Aorta (tissue), 5 donors: ENCODE measurements around the gene RASGRP1. TPM values are rescaled to one million over a fixed set of nuclear protein-coding genes. Genes with fewer than 3 reads are reported as not detected.

Experiments used
- ATAC-seq: fragments of 200-7000 bp; cut with Tn5 transposase; one replicate; pipeline ENCODE4 v1.9.1; 2022; ENCODE audit warnings: moderate library complexity; ENCODE audit not compliant: low FRiP score
- DNase-seq, 2 donors: peaks; one replicate each; pipeline ENCODE4 v3.0.0-alpha.2; 2020
- H3K27ac ChIP-seq, 2 donors: one replicate each; pipeline ENCODE4 v1.5.1; 2013; ENCODE audit warnings: low read length in 2 of 2, mild to moderate bottlenecking in 2 of 2, moderate library complexity in 2 of 2, control low read depth in 1 of 2, inconsistent platforms in 1 of 2, low read depth in 1 of 2
- H3K27me3 ChIP-seq, 2 donors: one replicate each; pipeline ENCODE4 v1.6.1; 2013; ENCODE audit warnings: control low read depth in 1 of 2, low read length in 1 of 2, mild to moderate bottlenecking in 1 of 2, moderate library complexity in 1 of 2; ENCODE audit not compliant: insufficient read depth in 2 of 2, control insufficient read depth in 1 of 2
- H3K36me3 ChIP-seq, 2 donors: one replicate each; pipeline ENCODE4 v1.6.1; 2013; ENCODE audit warnings: control low read depth in 1 of 2, low read length in 1 of 2, mild to moderate bottlenecking in 1 of 2; ENCODE audit not compliant: insufficient read depth in 2 of 2, control insufficient read depth in 1 of 2
- H3K4me1 ChIP-seq, 2 donors: one replicate each; pipeline ENCODE4 v1.6.1; 2013; ENCODE audit warnings: low read length in 2 of 2, control low read depth in 1 of 2, mild to moderate bottlenecking in 1 of 2, moderate library complexity in 1 of 2; ENCODE audit not compliant: insufficient read depth in 2 of 2, control insufficient read depth in 1 of 2
- H3K4me3 ChIP-seq, 2 donors: one replicate each; pipeline ENCODE4 v1.5.1; 2013; ENCODE audit warnings: low read length in 2 of 2, control low read depth in 1 of 2, mild to moderate bottlenecking in 1 of 2
- H3K9me3 ChIP-seq: one replicate; pipeline ENCODE4 v1.6.1; 2013; ENCODE audit warnings: mild to moderate bottlenecking, low read length; ENCODE audit not compliant: control insufficient read depth
- WGBS, 2 donors: extraction: QIAGEN DNeasy Blood & Tissue Kit; methylation state at CpG; one replicate each; pipeline ENCODE4 v1.1.7; 2013; 5-methylcytosine and 5-hydroxymethylcytosine counted together
- intact Hi-C, 2 donors: fragments of 100-400 bp; cut with DNase I; formaldehyde crosslinking; loops; one replicate each; pipeline versions ENCODE4 v1.14.2 to v1.15.0; 2022
- long read RNA-seq, 2 donors: library from polyadenylated mRNA; unstranded; transcript quantifications; one replicate each; pipeline ENCODE4 v2.0.0, GENCODE V29; 2020 to 2021
- polyA plus RNA-seq, 2 donors: library from polyadenylated mRNA; stranded (reverse); fragments of 200-250 nt; gene quantifications; one replicate each; pipeline ENCODE4 v1.2.3, GENCODE V29; 2013
- total RNA-seq, 2 donors: library from RNA; stranded (reverse); fragmentation: NEBNext Ultra II Directional; extraction: Animal tissue kit (Norgen Biotek cat#: 25700); gene quantifications; one replicate each; pipeline ENCODE4 v1.2.1, GENCODE V29; 2021
- donor health status: healthy with polysubstance abuse.
- donor health status: Bipolar disorder and iron deficiency.
- donor health status: DM: no; HTN: no; CAD: no.
- donor health status: DM: no; HTN: no; CAD: no.
- donor health status: DM: yes; HTN: yes; CAD: no.

RASGRP1 gene
- total RNA-seq = 1 to 10 TPM; 1.5 to 3.1 TPM
- under 1 TPM in 1 of 2 donors, not detected in 1; 0.50 TPM for polyA plus RNA-seq
- long read RNA-seq, donor 1, partial matches to known transcripts = 0 of 4 reads
- long read RNA-seq, donor 1, other reads (novel, unspliced or antisense) = 4 of 4 reads
- long read RNA-seq, donor 2, partial matches to known transcripts = 0 of 6 reads
- long read RNA-seq, donor 2, other reads (novel, unspliced or antisense) = 6 of 6 reads

- no peaks in the 10 kb centered on the region for H3K4me1 ChIP-seq
- no peaks in the 10 kb centered on the region for H3K27me3 ChIP-seq
- ATAC-seq (peak; percentile 88), DNase-seq (peak; percentile 72 to 91)
- 6 to 8% methylated on average over 56 to 85 of the region's 85 CpGs for WGBS, 2 donors
- no peak within 1 kb of the TSS for H3K27ac ChIP-seq
- intact Hi-C loops = loop anchor here in 1 of 2 donors (5.0 kb wide), 2 partner anchors 87 to 123 kb away; no protein-coding TSS in a partner anchor
- H3K36me3 ChIP-seq = no peaks in the 10 kb centered on the region
- H3K9me3 ChIP-seq = no peaks in the 10 kb centered on the region
- H3K4me3 ChIP-seq = peak within 1 kb of the TSS; percentile 60 to 68
Observed at GRCh38 chr15:38564557-38565286, at the start of gene RASGRP1. Gene RASGRP1, minus strand, starts transcription at chr15:38564814. Its CDS starts 186 bp downstream, at chr15:38564628.

GRCh38 chr15:38613085-38613484 is 48.5 kb upstream of the RASGRP1 start:
- Histone ChIP-seq H3K27ac (no peak overlapping the region), H3K4me3 (no peak overlapping the region), H3K9me3 (no peaks in the 10 kb centered on the region), H3K4me1 (no peaks in the 10 kb centered on the region), H3K36me3 (no peaks in the 10 kb centered on the region), H3K27me3 (no peaks in the 10 kb centered on the region)
- DNase-seq (no peak), ATAC-seq (no peak)
- 89 to 92% methylated on average over 3 of the region's 3 CpGs for WGBS, 2 donors
- intact Hi-C loops = no loop called here

GRCh38 chr15:38612159-38612863 is 47.7 kb upstream of the RASGRP1 start:
- DNase-seq (no peak), ATAC-seq (no peak)
- intact Hi-C loops = no loop called here
- H3K27ac ChIP-seq = no peak overlapping the region
- WGBS, 2 donors = 92 to 94% methylated on average over 6 of the region's 6 CpGs
- no peaks in the 10 kb centered on the region for H3K27me3 ChIP-seq
- H3K4me1 ChIP-seq = no peaks in the 10 kb centered on the region
- no peaks in the 10 kb centered on the region for H3K9me3 ChIP-seq
- H3K4me3 ChIP-seq = no peak overlapping the region
- H3K36me3 ChIP-seq = no peaks in the 10 kb centered on the region

GRCh38 chr15:38611228-38611627 is 46.6 kb upstream of the RASGRP1 start:
- WGBS, 2 donors = 82 to 84% methylated on average over 4 of the region's 4 CpGs
- H3K4me1 ChIP-seq = no peaks in the 10 kb centered on the region
- DNase-seq (no peak), ATAC-seq (no peak)
- H3K27ac ChIP-seq = no peak overlapping the region
- intact Hi-C loops = no loop called here
- no peaks in the 10 kb centered on the region for H3K9me3 ChIP-seq
- H3K27me3 ChIP-seq = no peaks in the 10 kb centered on the region
- no peak overlapping the region for H3K4me3 ChIP-seq
- H3K36me3 ChIP-seq = no peaks in the 10 kb centered on the region

GRCh38 chr15:38610748-38611147 is 46.1 kb upstream of the RASGRP1 start:
- ATAC-seq (no peak), DNase-seq (no peak)
- no peaks in the 10 kb centered on the region for H3K9me3 ChIP-seq
- no peak overlapping the region for H3K4me3 ChIP-seq
- H3K36me3 ChIP-seq = no peaks in the 10 kb centered on the region
- intact Hi-C loops = no loop called here
- H3K27me3 ChIP-seq = no peaks in the 10 kb centered on the region
- H3K4me1 ChIP-seq = no peaks in the 10 kb centered on the region
- H3K27ac ChIP-seq = no peak overlapping the region
- WGBS, 2 donors = 71 to 77% methylated on average over 7 of the region's 7 CpGs

- Histone ChIP-seq H3K4me1 (no peaks in the 10 kb centered on the region), H3K4me3 (no peak overlapping the region), H3K27me3 (no peaks in the 10 kb centered on the region), H3K36me3 (no peaks in the 10 kb centered on the region), H3K9me3 (no peaks in the 10 kb centered on the region), H3K27ac (no peak overlapping the region)
- ATAC-seq = no peak
- DNase-seq = no peak
- intact Hi-C loops = no loop called here
- 89 to 93% methylated on average over 4 of the region's 4 CpGs for WGBS, 2 donors
Observed at GRCh38 chr15:38609097-38609738, 44.6 kb upstream of the RASGRP1 start.

- Histone ChIP-seq H3K27me3 (no peaks in the 10 kb centered on the region), H3K36me3 (no peaks in the 10 kb centered on the region), H3K9me3 (no peaks in the 10 kb centered on the region), H3K4me1 (no peaks in the 10 kb centered on the region), H3K4me3 (no peak overlapping the region), H3K27ac (no peak overlapping the region)
- intact Hi-C loops = no loop called here
- WGBS, 2 donors = 82 to 86% methylated on average over 7 of the region's 7 CpGs
- ATAC-seq = no peak
- DNase-seq = no peak
Observed at GRCh38 chr15:38608682-38609081, 44.1 kb upstream of the RASGRP1 start.

- no peaks in the 10 kb centered on the region for H3K9me3 ChIP-seq
- H3K27me3 ChIP-seq = peaks cover 0 to 2% of the 10 kb centered on the region in 2 donors
- no peak for DNase-seq
- H3K4me1 ChIP-seq = no peaks in the 10 kb centered on the region
- ATAC-seq = no peak
- H3K27ac ChIP-seq = no peak overlapping the region
- H3K36me3 ChIP-seq = no peaks in the 10 kb centered on the region
- intact Hi-C loops = no loop called here
- H3K4me3 ChIP-seq = no peak overlapping the region
- WGBS, 2 donors = 87 to 90% methylated on average over 3 of the region's 3 CpGs
Observed at GRCh38 chr15:38605744-38606143, 41.1 kb upstream of the RASGRP1 start.
